Activated CD8-positive, alpha-beta memory T cell treated with anti-CD3 and anti-CD28 coated beads, Interleukin-2, amount 50 U/mL, for 48 hours (primary cell): Measurements from ENCODE around the gene RHOT1.
A peak's percentile ranks its signal among the peaks of the same experiment; 100 is the strongest.
"Not testable (repeated sequence)": the region's sequence is repeated elsewhere in the genome, so short reads cannot be mapped to it uniquely, and the experiment has no call there.

Source experiments
- DNase-seq: peaks from one replicate; pipeline ENCODE4 v3.0.0-alpha.2; 2020

RHOT1 gene

DNA sequence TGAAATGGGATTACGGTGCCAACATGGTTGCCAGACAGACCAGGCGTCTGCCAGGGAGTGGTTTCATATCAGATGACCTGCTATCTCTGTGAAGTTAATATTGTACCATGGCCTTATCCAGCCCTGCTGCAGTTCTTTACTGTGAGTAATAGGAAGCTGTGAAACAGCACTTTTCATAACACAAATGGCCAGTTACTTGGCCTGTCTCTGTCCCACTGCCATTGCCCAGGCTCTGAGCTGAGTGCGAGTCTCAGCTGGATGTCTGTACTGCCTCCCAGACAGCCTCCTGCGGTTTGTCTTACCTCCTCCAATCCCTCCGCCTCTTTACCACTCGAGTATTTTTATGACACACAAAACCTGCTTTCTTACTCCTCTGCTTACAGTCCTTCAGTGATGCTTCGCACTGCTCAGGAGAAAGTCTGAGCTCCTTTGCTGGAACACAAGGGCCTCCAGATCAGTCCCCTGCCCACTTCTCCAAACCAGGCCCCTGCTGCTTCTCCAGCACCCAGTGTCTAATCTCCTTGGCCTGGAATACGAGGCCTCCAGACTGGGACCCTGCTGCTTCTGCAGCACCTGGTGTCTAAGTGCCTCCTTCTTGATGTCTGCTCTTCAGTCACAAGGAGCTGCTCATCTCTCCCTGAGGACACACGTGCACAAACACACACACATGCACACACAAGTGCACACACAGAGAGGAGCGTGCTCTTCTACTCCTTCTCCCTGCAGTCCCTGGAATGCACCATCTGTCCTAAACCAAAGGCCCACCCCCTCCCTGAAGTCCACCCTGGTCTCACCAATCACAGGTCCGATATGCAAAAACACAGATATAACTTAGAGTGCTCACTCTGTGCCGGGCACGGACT is 17.1 kb upstream of the RHOT1 start:
- no peak for DNase-seq

DNA sequence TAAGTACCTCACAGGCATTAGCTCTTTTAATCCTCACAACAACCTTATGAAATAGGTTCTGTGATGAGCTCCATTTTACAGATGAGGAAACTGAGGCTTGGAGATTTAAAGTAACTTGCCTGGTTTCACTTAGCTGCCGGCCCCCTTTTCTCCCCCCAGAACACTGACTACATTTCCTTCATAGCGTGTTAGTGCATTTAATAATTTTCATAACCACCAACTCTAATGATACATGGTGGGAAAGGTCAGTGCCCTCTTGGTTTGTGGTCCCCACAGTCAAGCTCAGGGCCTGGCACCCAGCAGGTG is 16.5 kb upstream of the RHOT1 start:
- DNase-seq = no peak

DNA sequence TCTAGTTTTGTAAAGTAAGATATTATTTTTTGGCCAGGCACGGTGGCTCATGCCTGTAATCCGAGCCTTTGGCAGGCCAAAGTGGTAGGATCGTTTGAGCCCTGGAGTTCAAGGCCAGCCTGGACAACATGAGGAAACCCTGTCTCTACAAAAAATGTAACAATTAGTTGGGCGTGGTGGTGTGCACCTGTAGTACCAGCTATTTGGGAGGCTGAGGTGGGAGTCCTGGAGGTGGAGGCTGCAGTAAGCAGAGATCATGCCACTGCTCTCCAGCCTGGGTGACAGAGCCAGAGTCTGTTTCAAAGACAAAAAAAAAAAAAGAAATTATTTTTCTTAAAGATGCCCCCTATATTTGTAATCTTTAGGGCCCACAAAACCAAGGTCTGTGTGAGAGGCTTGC is 16.0 kb upstream of the RHOT1 start:
- no peak for DNase-seq

DNA sequence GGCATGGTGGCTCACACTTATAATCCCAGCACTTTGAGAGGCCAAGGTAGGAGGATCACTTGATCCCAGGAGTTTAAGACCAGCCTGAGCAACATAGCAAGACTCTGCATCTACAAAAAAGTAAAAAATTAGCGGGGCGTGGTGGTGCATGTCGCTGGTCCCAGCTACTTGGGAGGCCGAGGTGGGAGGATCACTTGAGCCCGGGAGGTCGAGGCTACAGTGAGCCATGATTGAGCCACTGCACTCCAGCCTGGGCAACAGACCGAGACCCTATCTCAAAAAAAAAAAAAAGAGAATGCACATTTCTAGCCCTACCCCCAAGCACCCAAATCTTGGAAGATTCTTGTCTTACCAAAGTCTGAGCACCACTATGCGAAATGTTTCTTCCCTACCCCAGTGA is 15.6 kb upstream of the RHOT1 start:
- no peak for DNase-seq

DNA sequence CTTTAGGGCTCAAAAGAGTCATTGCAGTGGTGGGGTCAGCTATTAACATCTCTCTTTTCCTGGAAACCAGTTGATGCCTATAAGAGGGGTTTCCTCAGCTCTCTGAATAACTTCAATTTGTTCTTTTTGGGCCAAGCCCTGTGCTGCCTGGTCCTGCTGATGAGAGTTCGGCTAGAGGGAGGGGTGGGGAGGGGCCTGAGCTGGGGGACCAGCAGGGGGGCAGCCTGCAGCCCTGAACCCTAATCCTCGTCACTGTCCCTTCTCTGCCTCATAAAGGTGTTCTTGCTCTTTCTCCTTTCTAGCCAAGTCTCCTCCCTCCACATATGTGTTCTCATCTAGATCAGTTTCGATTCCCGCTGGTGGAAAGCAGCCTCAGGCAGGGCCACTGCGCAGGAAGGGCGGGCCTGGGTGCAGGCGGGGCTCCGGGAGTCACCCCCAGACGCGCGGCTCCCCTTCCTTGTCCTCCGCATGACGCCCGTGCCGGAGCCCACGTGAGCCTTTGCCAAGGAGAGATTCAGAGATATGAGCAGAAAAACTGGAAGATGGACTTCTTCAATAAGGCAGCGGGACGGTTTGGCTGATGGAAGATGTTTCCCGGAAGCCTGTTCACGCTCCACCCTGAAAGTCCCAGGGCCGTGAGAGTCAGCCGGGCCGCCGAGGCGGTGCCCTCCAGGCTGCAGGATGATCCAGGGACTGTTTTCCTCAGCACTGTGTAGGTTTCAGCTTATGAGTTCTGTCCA is 15.0 kb upstream of the RHOT1 start:
- peak; percentile 87 for DNase-seq

DNA sequence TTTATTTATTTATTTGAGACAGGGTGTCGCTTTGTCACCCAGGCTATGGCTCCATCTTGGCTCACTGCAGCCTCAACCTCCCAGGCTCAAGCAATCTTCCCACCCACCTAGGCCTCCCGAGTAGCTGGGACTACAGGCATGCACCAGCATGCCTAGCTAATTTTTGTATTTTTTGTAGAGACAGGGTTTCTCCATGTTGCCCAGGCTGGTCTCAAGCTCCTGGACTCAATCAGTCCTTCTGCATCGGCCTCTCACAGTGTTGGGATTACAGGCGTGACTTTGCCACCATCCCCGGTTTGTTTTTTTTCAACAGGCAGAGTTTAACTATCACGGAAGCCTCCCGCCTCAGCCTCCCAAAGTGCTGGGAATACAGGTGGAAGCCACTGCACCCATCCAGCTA is 13.8 kb upstream of the RHOT1 start:
- not testable (repeated sequence) for DNase-seq

DNA sequence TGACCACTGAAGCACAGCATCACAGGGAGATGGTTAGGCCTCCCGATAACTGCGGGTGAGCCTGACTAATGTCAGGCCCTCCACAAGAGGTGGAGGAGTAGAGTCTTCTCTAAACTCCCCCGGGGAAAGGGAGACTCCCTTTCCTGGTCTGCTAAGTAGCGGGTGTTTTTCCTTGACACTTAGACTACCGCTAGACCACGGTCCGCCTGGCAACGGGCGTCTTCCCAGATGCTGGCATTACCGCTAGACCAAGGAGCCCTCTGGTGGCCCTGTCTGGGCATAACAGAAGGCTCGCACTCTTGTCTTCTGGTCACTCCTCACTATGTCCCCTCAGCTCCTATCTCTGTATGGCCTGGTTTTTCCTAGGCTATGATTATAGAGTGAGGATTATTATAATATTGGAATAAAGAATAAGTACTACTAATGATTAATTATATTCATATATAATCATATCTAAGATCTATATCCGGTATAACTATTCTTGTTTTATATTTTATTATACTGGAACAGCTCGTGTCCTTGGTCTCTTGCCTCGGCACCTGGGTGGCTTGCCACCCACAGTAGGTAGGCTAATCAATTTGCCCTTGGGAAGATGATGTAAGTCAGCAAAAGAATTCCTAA is 6.7 kb upstream of the RHOT1 start:
- not testable (repeated sequence) for DNase-seq

DNA sequence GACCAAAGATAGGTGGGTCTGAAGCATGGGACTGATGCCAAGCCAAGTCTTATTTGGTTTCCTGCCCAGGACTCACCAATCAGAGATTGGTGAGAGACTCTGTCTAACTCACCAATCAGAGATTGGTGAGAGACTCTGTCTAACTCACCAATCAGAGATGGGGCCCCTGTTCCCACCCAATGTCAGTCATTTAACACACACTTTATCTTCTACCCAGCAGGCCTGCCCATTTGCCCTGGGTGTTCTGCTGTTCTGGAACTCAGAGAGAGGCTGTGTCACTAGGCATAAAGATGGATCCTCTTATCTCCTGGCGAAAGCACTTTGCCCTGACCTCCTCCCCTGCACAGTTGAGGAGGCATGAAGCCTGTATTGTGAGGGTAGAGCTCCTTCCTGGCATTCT is 5.4 kb upstream of the RHOT1 start:
- no peak for DNase-seq

DNA sequence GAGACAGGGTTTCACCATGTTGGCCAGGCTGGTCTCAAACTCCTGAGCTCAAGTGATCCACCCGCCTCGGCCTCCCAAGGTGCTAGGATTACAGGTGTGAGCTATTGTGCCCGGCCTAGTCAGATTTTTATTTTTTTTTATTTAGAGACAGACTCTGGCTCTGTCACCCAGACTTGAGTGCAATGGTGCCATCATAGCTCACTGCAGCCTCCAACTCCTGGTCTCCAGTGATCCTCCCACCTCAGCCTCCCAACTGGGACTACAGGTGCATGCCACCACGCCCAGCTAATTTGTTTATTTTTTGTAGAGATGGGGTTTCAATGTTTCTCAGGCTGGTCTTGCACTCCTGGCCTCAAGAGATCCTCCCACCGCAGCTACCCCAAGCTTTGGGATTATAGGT is 2.8 kb upstream of the RHOT1 start:
- DNase-seq = not testable (repeated sequence)

DNA sequence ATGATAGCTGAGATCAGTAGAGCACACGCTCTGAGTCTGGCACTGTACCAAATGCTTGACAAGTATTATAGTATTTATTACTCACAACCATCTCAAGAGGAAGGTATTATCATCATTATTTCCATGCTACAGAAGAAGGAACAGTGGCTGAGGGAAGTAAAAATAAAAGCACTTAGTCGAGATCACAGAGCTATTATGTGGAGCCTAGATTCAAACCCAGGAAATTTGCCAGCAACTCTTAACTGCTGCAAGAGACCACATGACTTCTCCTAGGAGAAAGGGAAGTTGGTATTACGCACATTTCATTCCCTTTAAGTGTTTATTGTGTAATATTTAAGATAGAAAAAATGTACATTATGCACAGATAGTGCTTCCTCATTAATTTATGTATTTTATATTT is 1.0 kb upstream of the RHOT1 start:
- DNase-seq = no peak

DNA sequence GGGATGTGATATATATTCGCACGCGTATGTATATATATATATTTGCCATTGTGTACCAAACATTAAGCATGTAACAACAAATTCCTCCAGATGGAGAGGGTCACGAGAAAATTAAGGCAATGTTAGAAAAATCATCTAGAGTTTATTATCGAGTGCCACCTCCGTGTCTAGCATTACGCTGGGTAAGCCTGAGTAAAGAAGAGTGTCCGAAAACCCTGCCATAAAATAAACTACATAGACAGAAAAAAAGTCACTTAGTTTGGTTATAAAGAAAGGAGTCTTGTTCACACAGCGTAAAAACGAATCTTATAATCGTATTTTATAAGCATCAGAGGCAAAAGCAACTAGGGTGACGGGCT is 644 bp upstream of the RHOT1 start:
- DNase-seq = no peak

DNA sequence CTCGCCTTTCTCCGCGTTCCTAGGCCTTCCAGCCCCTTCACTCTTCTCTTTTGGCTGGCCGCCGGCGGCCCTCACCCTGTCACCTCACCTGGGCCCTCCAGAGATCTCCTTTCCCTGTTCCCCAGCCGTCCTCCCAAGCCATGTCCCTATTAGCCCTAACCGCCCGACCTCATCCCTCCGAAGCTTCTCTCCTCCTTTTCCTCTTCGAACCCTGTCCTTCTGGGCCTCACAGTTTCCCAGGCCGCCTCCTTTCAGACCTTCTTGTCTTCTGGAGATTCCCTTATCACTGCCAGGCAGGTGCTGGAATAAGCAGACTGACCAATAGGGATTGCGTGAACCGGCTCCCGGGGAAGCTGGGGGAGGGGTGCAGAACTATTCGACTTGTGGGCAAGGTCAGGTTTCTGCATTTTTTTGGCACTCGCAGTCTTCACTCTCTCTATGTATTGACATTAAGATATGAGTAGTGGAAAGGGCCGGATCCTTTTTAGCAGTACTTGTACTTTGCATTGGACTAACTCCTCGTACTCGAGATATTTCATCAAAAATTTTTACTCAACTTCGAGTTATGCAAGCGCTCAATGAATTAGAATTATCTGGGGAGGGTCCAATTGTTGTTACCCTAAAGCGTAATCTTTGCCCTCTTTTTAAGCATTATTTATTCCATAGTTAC is 690 bp downstream of the RHOT1 start:
- DNase-seq = peak; percentile 65

DNA sequence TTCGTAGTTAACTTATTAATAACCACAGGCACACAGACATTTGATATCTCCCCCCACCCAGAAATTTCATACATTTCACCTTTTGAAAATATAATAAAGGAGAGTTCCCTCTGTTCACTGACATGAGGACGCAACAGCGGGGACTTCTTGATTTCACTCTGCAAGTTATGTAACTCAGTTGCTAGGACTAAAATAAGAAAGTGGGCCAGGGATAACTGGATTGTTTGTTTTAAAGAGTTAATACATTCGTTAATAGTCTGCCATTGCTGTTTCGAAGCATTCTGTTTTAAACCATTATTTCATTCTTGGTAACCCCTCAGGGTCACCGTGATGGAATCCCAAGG is 1.2 kb downstream of the RHOT1 start:
- no peak for DNase-seq

DNA sequence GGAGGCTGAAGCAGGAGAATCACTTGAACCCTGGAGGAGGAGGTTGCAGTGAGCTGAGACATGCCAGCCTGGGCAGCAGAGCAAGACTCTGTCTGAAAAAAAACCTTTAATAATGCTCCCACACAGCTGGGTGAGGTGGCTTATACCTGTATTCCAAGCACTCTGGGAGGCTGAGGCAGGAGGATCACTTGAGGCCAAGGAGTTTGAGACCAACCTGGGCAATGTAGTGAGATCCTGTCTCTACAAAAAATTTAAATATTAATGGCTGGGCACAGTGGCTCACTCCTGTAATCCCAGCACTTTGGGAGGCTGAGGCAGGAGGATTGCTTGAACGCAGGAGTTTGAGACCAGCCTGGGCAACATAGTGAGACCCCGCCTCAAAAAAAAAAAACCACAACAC is 2.1 kb downstream of the RHOT1 start:
- not testable (repeated sequence) for DNase-seq

DNA sequence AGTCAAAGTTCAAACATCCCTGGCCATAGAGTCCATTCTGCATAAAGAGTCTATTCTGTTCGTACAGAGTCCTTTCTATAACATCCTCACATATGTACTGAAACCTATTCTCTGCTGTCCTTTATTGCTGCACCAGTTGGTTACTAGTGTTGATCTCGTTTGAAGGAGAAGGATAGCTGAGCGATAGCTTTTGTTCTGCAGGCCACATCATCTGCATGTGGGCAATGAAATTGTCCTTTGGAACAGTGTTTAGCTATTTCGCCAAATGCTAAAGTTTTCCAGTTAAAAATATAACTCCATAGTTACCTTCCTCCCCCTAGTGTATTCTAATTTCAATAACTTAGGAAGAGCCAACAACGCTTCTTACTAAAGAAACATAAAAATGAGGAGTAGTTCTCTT is 6.0 kb downstream of the RHOT1 start:
- no peak for DNase-seq

DNA sequence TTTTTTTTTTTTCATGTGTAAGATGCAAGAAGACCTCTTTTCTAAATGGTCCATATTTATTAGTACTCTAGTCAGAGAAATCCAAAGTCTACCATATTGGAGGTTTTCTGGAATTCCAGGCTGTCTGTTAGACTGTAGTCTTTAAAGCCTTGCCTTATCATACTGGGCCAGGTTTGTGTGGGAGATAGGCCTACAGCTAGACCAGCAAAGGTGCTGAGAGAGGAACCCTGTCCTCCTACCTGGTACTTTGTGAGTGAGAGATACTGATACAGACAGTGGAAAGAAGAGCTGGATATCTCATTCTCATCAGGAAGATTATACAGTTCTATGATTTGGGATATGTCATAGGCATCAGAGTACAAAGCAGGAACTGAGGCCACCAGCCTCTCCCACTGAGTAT is 8.1 kb downstream of the RHOT1 start:
- DNase-seq = no peak

DNA sequence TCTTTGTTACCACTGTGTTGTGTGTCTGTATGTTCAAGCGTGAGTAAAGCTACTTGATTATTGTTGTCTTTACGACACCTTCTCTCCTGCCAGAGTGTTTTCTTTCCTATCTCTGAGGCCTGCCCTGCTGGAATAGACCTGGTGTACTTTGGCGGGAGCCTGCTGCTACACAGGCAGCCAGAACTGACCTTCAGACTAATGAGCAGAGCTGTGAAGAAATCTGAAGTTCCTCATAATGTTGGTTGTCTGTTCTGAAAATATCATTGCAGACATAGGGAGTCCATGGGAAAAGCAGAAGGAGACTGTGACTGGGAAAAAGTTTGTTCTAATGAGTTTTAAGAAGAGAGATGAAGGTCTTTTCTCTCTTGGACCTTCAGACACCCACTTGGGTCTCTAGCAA is 9.8 kb downstream of the RHOT1 start:
- DNase-seq = no peak

DNA sequence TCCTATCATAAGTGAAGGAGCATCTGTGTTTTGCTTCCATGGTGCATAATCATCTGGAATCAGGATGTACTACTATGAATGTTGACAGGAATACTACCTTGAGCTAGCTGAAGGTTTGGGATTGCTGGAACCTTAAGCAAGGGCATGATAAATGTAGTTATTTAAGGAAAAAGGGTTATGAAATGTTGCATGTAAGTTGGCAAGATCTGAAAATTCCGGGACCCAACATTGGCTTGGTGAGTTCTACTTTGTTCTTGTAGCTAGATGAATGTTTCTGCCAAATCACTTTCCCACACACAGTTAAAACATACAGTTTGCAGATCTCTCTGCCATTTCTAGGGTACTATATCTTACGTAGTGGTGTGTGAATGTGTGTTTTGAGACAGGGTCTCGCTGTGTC is 13.6 kb downstream of the RHOT1 start:
- DNase-seq = no peak

DNA sequence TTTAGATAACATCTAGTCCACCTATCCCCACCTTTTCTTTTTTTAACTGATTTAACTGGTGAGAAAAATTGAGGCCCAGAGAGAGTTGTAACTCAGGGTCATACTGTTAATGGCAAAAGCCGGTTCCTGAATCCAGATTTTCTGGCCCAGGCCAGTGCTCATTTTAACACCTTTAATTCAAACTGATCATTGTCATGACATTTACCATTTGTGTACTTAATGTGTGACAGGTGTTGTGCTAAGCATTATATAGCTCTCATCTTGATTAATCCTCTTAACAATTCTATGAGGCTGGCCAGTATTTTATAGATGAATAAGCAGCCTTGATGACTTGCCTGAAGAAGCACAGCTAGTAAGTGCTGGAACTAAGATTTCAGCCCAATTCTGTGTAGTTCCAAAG is 14.4 kb downstream of the RHOT1 start:
- no peak for DNase-seq

DNA sequence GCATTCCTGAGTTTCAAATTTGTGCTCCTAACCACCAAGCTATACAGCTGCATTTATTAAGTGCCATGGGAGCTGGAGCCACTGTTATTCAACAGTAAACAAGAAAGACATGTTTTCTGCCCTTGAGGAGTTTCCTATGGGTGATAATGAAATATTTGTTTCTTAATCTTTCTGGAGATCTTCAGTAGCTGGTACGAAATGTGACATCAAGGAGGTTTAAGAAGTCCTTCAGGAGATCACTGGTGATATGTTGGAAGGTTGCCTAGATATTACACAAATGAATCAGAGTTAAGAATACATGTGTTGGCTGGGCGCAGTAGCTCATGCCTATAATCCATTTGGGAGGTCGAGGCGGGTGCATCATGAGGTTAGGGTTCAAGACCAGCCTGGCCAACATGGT is 14.9 kb downstream of the RHOT1 start:
- DNase-seq = no peak

DNA sequence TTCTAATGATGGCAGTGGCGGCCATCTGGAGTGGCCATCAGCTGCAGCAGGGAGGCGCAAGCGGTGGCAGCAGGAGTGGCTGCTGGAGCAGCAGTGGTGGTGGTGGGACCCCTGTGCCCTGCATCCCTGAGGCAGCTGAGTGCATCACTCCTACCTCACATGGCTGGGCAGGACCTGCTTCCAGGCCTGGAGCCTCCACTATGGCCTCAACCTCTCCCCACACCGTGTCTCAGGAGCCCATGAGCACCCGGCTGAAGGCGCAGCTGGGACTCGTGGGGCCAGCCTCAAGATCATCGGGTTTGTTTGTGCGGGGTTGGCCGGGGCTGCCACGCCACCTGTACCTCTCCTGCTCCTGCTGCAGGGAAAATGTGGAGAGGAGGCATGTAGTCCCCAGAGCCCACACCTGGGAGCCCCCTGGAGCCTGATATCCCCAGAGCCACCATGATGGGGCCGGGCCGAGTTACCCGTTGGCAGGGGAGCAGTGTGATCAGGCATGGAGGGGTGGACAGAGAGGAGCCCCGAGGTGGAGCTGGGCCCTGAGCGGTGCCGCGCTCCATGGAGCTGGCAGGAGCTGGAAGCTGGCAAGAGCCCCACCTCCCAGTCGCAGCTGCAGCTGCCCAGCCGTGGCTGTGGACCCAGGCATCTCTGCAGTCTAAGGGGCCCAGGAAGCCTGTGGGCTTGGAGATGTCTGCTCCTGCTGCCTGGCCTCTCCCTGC is 16.7 kb downstream of the RHOT1 start:
- no peak for DNase-seq

DNA sequence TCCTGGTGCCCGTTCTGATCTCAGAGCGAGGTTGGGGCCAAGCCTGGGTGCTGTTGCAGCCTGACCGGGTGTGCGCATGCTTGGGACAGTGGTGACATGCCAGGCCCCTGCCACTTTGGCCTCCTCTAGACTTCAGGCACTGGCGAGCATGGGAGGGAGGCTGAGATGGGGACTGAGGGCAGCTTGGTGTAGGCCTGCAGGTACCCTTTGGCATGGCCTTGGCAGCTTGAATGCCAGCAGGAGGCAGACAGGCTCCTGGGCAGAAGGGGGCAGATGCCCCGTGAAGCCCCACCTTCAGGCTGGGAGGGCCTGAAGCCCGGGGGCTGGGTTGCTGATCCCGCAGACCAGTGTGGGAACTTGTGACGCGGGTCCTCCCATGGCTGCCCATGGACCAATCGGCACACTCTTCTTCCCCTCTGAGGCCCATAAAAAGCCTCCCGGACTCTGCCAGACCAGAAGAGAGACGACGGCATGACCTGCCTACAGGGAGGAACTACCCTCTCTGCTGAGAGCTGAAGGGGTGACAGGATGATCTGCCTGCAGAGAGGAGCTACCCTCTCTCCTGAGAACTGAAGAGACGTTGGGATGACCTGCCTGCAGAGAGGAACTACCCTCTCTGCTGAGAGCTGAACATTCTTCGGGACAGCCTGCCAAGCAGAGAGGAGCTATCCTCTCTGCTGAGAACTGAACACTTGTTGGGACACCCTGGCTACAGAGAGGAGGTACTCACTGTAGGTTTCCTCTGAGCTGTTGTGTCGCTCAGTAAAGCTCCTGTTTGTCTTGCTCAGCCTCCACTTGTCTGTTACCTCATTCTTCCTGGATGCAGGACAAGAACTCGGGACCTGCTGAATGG is 17.5 kb downstream of the RHOT1 start:
- DNase-seq = no peak
